Astrocyte (in vitro differentiated cells and primary cell): ENCODE data around the gene C11orf24. TPM values are rescaled to one million over a fixed set of nuclear protein-coding genes. Genes with fewer than 3 reads are reported as not detected.

ENCODE experiments used
- DNase-seq: peaks from one replicate; pipeline ENCODE4 v3.0.0-alpha.2; 2010; ENCODE audit warnings: low read depth
- FAIRE-seq: peaks from 2 replicates; lab custom pipeline; 2011; peaks lifted over from hg19 to GRCh38; lab: Jason Lieb, UNC
- H2AFZ ChIP-seq: 2 replicates; pipeline ENCODE4 v1.6.0; 2012; ENCODE audit warnings: low read depth, low read length, inconsistent platforms
- H3K27ac ChIP-seq: 2 replicates; pipeline ENCODE4 v1.5.1; 2011; ENCODE audit warnings: low read depth, low read length, inconsistent platforms
- H3K27me3 ChIP-seq: 2 replicates; pipeline ENCODE4 v1.6.0; 2011; ENCODE audit warnings: low read length, inconsistent platforms; ENCODE audit not compliant: insufficient read depth
- H3K36me3 ChIP-seq: 2 replicates; pipeline ENCODE4 v1.5.1; 2011; ENCODE audit warnings: low read length, inconsistent platforms; ENCODE audit not compliant: insufficient read depth
- H3K4me1 ChIP-seq: 2 replicates; pipeline ENCODE4 v1.5.1; 2011; ENCODE audit warnings: low read length, inconsistent platforms; ENCODE audit not compliant: insufficient read depth
- H3K4me2 ChIP-seq: 2 replicates; pipeline ENCODE4 v1.6.0; 2012; ENCODE audit warnings: low read length, inconsistent platforms
- H3K4me3 ChIP-seq: 2 replicates; pipeline ENCODE4 v1.5.1; 2011; ENCODE audit warnings: low read depth, mild to moderate bottlenecking, low read length, inconsistent platforms; ENCODE audit not compliant: insufficient read depth
- H3K79me2 ChIP-seq: 2 replicates; pipeline ENCODE4 v1.6.0; 2012; ENCODE audit warnings: mild to moderate bottlenecking, low read length, inconsistent platforms; ENCODE audit not compliant: insufficient read depth
- H3K9ac ChIP-seq: 2 replicates; pipeline ENCODE4 v1.6.0; 2012; ENCODE audit warnings: mild to moderate bottlenecking, low read length, inconsistent platforms
- H3K9me3 ChIP-seq: 2 replicates; pipeline ENCODE4 v1.5.1; 2012; ENCODE audit warnings: low read depth, mild to moderate bottlenecking, low read length, inconsistent platforms; ENCODE audit not compliant: insufficient read depth
- H4K20me1 ChIP-seq: 2 replicates; pipeline ENCODE4 v1.6.0; 2012; ENCODE audit warnings: low read length, inconsistent platforms; ENCODE audit not compliant: insufficient read depth
- H3K27ac Mint-ChIP-seq: one replicate; pipeline ENCODE4 v1.8.0; 2021; ENCODE audit warnings: mild to moderate bottlenecking, mixed read lengths; ENCODE audit not compliant: unreplicated experiment
- H3K27me3 Mint-ChIP-seq: one replicate; pipeline ENCODE4 v1.8.0; 2021; ENCODE audit warnings: low read depth, mixed read lengths; ENCODE audit not compliant: unreplicated experiment
- H3K36me3 Mint-ChIP-seq: one replicate; pipeline ENCODE4 v1.8.0; 2021; ENCODE audit warnings: low read depth, mixed read lengths; ENCODE audit not compliant: unreplicated experiment
- H3K4me1 Mint-ChIP-seq: one replicate; pipeline ENCODE4 v1.8.0; 2021; ENCODE audit warnings: low read depth, mixed read lengths; ENCODE audit not compliant: unreplicated experiment
- H3K4me3 Mint-ChIP-seq: one replicate; pipeline ENCODE4 v1.8.0; 2021; ENCODE audit warnings: mild to moderate bottlenecking, moderate library complexity, mixed read lengths; ENCODE audit not compliant: unreplicated experiment
- H3K9me3 Mint-ChIP-seq: one replicate; pipeline ENCODE4 v1.8.0; 2021; ENCODE audit warnings: mild to moderate bottlenecking, mixed read lengths; ENCODE audit not compliant: unreplicated experiment
- EZH2 ChIP-seq: IDR thresholded peaks from 2 replicates; pipeline ENCODE4 v1.6.1; 2012; ENCODE audit warnings: mild to moderate bottlenecking, low read length, inconsistent platforms; ENCODE audit not compliant: insufficient read depth
- total RNA-seq: library from RNA; stranded (reverse); gene quantifications from 2 replicates; pipeline ENCODE4 v1.2.1, GENCODE V29; 2021
- TF ChIP-seq, protein P1 (sequence below): IDR thresholded peaks from 2 replicates; pipeline ENCODE4 v1.5.1; 2011; ENCODE audit warnings: low read depth, mild to moderate bottlenecking, inconsistent platforms, low read length, moderate library complexity; ENCODE audit not compliant: insufficient read depth

The C11orf24 gene
- total RNA-seq, 1 donor from 2014 or later = 79.8 TPM

DNA sequence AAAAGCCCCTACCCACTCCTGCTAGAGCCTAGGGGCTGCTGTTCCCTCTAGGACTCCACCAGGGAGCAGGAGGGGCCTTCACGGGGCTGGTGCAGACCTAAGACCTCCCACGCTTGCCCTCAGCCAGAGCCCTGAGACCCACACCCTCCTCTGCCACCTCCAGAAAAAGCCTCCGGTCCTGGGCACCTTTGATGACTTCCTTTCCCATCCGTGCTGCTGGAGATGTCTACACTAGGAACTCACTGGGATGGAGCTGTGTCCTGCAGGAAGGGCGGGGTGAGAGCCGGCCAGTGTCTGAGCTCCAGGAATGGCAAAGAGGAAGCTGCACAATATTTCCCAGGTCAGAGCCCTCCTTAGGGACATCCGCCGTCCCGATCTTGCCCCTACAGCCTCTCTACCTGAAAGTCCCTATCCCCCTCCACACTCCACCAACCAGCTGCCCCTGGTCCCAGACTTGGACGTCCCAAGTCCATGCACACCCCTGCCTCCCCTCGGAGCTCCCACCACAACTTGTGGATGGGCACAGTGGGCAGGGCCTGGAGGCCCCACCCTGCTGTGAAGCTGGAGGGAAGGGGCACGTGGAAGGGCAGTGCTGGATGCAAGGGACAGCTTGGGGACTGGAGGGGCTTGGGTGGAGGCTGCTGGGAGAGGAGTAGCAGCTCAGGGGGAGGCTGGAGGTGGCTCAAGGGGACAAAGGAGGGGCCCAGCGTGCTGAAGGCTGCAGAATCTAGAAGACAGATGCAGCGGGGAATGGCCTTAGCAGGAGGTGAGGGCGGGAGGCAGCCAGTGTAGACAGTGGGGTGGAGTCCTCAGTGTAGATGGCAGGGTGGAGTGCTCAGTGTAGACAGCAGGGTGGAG is 27.1 kb upstream of the C11orf24 start:
- Histone ChIP-seq H3K4me1 (no peaks in the 10 kb centered on the region), H2AFZ (no peak overlapping the region), H3K27me3 (no peaks in the 10 kb centered on the region), H4K20me1 (no peaks in the 10 kb centered on the region), H3K4me2 (no peak overlapping the region), H3K9me3 (no peaks in the 10 kb centered on the region), H3K79me2 (no peaks in the 10 kb centered on the region), H3K27ac (no peak overlapping the region), H3K36me3 (no peaks in the 10 kb centered on the region), H3K4me3 (no peak overlapping the region), H3K9ac (no peak overlapping the region)
- H3K4me3 Mint-ChIP-seq = no peak overlapping the region
- H3K27ac Mint-ChIP-seq = no peak overlapping the region
- DNase-seq (no peak), FAIRE-seq (no peak)
- no peaks in the 10 kb centered on the region for H3K36me3 Mint-ChIP-seq
- H3K9me3 Mint-ChIP-seq = no peaks in the 10 kb centered on the region
- H3K27me3 Mint-ChIP-seq = peaks cover 18% of the 10 kb centered on the region
- TF ChIP-seq EZH2 = no peak
- TF ChIP-seq, protein P1, sequence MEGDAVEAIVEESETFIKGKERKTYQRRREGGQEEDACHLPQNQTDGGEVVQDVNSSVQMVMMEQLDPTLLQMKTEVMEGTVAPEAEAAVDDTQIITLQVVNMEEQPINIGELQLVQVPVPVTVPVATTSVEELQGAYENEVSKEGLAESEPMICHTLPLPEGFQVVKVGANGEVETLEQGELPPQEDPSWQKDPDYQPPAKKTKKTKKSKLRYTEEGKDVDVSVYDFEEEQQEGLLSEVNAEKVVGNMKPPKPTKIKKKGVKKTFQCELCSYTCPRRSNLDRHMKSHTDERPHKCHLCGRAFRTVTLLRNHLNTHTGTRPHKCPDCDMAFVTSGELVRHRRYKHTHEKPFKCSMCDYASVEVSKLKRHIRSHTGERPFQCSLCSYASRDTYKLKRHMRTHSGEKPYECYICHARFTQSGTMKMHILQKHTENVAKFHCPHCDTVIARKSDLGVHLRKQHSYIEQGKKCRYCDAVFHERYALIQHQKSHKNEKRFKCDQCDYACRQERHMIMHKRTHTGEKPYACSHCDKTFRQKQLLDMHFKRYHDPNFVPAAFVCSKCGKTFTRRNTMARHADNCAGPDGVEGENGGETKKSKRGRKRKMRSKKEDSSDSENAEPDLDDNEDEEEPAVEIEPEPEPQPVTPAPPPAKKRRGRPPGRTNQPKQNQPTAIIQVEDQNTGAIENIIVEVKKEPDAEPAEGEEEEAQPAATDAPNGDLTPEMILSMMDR = no peak
- no peaks in the 10 kb centered on the region for H3K4me1 Mint-ChIP-seq

DNA sequence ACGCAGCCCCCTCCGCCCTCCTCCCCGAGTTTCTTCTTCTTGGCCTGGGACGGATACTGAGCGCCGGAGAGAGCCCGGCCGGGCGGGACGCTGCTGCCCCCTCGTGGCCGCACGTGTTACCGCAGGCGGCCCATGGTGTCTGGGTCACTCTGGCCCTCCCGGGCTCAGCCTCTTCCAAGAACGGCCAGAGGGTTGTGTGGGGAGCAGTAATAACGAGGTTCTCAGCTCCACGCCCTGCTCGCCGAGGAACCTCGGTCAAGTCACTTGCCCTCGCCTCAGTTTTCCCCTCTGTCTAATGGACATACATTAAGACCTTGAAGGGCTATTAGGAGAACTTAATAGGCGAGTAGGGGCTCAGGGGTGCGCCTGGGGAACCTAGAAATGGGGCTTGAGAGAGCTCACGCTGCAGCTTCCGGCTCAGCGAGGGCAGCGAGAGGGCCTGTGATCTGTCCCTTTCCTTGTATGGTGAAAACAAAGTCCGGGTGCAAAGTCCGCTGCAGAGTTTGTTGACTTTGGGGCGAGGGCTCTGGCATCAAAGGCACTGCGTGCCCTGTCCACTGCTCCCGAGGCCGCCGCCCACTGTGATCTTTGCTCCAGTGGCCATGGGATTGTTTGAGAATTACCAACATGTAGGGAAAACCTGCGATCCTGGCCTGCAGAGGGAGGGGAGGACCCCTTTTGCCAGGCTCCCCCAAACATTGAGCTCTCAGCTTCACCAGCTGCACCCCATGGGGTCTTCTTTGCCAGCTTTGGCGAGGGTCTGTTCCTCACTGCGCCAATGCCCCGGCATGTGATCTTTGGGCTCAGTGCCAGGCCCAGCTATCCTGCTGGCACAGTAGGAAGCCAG is 26.3 kb upstream of the C11orf24 start:
- H3K9ac ChIP-seq = no peak overlapping the region
- no peak for FAIRE-seq
- Mint-ChIP-seq H3K4me1 (no peaks in the 10 kb centered on the region), H3K27me3 (peaks cover 18% of the 10 kb centered on the region), H3K36me3 (no peaks in the 10 kb centered on the region), H3K4me3 (no peak overlapping the region), H3K27ac (no peak overlapping the region), H3K9me3 (no peaks in the 10 kb centered on the region)
- H2AFZ ChIP-seq = peak overlapping the region; percentile 67
- H3K9me3 ChIP-seq = no peaks in the 10 kb centered on the region
- no peak for TF ChIP-seq EZH2
- TF ChIP-seq, protein P1 = peak; percentile 71
- no peaks in the 10 kb centered on the region for H3K27me3 ChIP-seq
- no peaks in the 10 kb centered on the region for H4K20me1 ChIP-seq
- no peak overlapping the region for H3K27ac ChIP-seq
- peak overlapping the region; percentile 52 for H3K4me2 ChIP-seq
- no peak for DNase-seq
- H3K4me3 ChIP-seq = no peak overlapping the region
- H3K4me1 ChIP-seq = no peaks in the 10 kb centered on the region
- no peaks in the 10 kb centered on the region for H3K79me2 ChIP-seq
- H3K36me3 ChIP-seq = no peaks in the 10 kb centered on the region
